ENCODE measurements around the gene CTDSP1.
A peak's percentile ranks its signal among the peaks of the same experiment; 100 is the strongest.

The CTDSP1 gene, protein sequence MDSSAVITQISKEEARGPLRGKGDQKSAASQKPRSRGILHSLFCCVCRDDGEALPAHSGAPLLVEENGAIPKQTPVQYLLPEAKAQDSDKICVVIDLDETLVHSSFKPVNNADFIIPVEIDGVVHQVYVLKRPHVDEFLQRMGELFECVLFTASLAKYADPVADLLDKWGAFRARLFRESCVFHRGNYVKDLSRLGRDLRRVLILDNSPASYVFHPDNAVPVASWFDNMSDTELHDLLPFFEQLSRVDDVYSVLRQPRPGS

GRCh38 chr2:218399391-218400166, at the start of gene CTDSP1:
CTDSP1 (plus strand) TSS chr2:218399868; CDS start chr2:218400091, 223 bp downstream.
- peak; percentile 87 for DNase-seq

DNA sequence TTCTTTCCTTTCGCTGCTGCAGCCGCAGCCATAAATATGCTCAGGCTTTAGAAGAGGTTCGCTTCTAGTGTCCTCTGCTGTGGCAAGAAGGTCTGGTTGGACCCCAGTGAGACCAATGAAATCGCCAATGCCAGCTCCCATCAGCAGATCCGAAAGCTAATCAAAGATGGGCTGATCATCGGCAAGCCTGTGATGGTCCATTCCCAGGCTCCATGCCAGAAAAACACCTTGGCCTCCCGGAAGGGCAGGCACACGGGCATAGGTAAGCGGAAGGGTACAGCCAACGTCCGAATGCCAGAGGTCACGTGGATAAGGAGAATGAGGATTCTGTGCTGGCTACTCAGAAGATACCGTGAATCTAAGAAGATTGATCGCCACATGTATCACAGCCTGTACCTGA, 45.6 kb upstream of the CTDSP1 start:
- DNase-seq: no peak

DNA sequence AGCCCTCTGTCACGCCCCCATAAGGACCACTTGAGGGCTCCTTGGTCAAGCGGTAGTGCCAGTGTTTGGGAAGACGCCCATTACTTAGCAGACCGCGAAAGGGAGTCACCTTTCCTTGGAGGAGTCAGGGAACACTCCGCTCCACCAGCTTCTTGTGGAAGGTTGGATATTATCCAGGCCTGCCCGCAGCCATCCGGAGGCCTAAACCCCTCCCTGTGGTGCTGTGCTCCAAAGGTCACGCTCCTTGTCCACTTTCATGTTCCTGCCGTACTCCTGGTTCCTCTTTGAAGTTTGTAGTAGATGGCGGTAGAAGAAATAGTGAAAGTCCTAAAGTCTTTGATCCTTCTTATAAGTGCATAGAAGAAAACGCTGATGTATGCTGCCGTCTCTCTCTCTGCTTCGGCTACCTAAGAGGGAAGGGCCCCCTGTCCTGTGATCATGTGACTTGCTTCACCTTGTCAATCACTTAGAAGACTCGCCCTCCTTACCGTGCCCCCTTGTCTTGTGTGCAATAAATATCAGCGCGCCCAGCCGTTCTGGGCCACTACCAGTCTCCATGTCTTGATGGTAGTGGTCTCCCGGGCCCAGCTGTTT, 44.7 kb upstream of the CTDSP1 start:
- no peak for DNase-seq

GRCh38 chr2:218357236-218358177, 42.2 kb upstream of the CTDSP1 start:
- DNase-seq: no peak

DNA sequence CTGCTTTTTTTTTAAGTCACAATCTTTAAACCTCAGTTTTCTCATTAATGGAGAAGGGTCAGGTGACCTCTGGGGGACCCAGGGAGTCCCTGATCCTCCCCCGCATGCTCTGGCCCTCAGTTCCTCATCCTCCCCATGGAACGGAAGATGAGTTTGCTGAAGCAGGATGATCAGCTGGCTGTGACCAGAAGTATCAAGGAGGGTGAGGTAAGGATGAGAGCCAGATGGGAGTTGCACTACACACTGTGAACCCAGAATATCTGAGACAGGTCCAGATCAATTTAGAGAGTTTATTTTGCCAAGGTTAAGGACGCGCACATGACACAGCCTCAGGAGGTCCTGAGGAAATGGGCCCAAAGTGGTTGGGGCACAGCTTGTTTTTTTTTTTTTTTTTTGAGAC, 39.2 kb upstream of the CTDSP1 start:
- no peak for DNase-seq

GRCh38 chr2:218362606-218363005, 37.1 kb upstream of the CTDSP1 start:
- DNase-seq: no peak

- DNase-seq: no peak
These were observed 35.9 kb upstream of the CTDSP1 start for GRCh38 chr2:218363736-218364135.

- no peak for DNase-seq
These were observed 35.5 kb upstream of the CTDSP1 start for GRCh38 chr2:218364196-218364595.

DNA sequence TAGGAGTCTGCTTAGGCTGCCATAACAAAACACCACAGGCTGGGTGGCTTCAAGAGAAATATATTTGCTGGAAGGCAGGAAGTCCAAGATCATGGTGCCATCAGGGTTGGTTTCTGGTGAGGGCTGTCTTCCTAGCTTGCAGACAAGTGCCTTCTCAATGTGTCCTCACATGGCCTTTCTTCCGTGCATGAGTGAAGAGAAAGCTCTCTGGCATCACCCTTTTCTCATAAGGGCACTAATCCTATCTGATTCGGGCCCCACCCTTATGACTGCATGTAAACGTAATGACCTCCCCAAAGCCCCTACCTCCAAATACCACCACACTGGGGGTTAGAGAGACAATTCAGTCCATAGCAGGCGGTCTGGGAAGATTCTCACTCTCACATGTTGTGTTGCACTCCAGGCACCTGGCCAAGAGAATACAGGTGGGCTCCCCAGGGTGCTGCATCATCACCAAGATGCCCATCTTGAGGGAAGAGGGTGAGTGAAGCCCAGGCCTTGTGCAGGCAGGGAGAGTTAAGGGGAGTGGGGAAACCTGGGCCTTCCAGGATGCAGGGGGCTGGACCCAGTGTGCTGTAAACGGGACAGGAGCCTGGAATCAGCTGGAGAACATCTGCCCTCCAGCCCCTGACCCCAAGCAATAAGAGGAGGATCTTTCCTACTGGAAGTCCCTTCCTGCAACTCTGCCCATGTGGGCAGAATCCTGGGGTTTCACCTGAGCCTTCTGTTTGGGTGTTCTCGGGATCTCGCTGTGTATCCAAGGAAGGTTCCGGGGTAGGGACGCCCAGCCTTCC, 32.9 kb upstream of the CTDSP1 start:
- DNase-seq: no peak

DNA sequence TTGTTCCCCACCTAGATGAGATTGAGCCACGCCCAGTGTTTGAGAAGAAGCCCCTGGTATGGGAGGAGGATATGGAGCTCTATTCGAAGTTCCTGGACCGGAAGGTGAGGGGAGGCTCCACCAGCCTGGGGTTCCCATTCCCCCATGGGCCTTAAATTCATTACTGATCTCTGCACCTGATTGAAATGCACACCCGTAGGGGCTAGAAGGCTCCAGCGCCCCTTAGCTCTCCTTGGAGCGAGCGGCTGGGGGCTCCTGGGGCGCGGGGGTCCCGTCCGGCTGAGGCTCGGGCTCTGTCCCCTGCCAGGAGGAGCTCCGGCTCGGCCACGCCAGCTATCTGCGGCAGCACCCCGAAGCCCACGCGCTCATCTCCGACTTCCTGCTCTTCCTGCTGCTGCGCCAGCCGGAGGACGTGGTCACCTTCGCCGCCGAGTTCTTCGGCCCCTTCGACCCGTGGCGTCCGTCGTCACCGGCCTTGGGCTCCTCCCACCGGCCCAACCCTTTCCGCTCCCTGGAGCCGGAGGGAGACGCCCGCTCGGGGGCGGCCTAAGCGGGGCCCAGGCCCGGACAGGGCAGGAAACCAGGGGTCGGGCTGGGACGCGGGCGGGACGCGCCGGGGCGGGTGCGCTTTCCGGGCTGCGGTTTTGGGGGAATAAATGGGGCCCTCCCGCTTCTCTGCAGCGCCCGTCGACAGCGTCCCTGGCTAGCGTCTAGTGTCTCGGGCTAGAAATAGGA, 32.1 kb upstream of the CTDSP1 start:
- peak; percentile 46 for DNase-seq

- DNase-seq: no peak
These were observed 31.5 kb upstream of the CTDSP1 start for GRCh38 chr2:218368150-218368528.

- no peak for DNase-seq
These were observed 31.0 kb upstream of the CTDSP1 start for GRCh38 chr2:218368621-218369153.

DNA sequence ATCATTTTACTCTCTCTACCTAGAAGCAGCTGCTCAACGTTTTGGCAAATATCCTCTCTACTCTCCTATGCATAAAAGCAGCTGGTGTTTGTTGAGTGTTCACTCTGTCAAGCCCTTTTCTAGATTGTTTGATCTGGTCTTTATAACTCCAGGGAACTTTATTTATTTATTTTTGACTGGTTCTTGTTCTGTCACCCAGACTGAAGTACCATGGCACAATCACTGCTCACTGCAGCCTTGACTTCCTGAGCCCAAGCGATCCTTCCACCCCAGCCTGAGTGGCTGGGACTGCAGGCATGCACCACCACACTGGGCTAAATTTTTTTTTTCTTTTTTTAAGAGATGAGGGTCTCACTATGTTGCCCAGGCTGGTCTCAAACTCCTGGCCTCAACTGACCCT, 30.3 kb upstream of the CTDSP1 start:
- DNase-seq: no peak

GRCh38 chr2:218370410-218371063, 29.1 kb upstream of the CTDSP1 start:
- no peak for DNase-seq

DNA sequence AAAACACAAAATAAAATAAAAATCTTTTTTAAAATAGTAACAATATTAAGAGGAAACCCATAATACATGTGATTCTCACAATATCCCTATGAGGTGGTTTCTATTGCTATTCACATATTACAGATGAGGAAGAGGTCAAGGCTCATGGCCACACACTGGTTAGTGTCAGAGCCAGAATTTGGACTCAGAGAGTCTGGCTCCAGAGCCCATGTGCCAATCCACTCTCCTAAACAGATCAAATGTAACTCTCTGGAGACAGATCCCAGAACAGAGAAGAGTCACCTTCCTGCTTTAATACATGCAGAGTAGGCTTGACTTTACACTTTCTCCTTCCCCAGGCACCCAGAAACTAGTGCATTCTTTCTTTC, 27.7 kb upstream of the CTDSP1 start:
- DNase-seq: no peak

DNA sequence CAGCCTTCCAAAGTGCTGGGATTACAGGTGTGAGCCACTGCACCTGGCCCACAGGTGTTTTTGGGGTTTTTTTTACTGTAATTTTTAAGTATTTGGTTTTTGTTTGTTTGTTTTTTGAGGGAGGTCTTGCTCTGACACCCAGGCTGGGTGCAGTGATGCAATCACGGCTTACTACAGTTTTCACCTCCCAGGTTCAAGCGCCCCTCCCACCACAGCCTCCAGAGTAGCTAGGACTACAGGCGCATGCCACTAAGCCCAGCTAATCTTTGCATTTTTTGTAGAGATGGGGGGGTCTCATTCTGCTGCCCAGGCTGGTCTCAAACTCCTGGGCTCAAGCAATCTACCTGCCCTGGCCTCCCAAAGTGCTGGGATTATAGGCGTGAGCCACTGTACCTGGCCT, 24.9 kb upstream of the CTDSP1 start:
- no peak for DNase-seq

DNA sequence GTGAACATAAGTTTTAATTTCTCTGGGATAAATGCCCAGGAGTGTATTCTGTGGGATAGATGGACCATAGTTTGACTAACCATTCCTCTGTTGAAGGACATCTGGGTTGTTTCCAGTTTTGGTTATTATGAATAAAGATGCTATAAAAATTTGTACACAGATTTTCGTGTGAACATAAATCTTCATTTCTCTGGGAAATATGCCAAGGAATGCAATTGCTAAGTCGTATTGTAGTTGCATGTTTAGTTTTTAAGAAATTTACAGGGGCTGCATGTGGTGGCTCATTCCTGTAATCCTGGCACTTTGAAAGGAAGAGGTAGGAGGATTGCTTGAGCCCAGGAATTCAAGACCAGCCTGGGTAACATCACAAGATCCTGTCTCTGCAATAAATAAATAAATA, 24.5 kb upstream of the CTDSP1 start:
- DNase-seq: no peak

DNA sequence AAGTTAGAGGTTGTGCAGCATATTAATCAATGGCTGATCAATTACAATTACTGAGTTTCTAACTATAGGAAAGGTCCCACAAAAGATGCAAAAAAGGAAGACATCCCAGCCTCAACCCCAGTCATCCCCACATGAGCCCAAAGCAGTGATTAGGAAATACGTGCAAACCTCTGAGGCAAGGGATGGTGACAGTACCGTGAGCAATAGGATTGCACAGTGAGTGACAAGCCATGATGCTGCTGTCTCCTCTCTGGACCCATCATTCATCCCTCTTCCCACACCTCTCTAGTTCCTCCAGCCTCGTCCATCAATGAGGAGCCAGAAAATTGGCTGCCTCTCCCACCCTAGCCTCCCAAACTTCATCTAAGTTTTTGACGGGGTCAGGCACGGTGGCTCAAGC, 21.6 kb upstream of the CTDSP1 start:
- no peak for DNase-seq

DNA sequence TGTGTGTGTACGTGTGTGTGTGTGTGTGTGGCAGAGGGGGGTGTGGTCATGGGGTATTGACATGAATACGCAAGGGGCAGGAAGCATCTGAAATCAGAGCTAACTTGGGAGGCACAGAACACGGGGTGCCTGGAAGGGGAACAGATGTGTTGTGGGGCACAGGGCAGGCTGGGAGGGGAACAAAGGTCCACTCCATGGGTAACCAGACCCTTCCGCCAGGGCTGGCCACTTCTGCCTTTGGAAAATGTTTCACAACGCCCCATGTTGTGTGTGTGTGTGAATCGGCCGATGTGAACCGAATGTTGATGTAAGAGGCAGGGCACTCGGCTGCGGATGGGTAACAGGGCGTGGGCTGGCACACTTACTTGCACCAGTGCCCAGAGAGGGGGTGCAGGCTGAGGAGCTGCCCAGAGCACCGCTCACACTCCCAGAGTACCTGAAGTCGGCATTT, 17.7 kb upstream of the CTDSP1 start, which contains the start of gene SLC11A1:
TSS of gene SLC11A1 (plus strand) at position 358 of the 451 bp plus-strand sequence. CDS start 96 bp downstream, outside the sequence.
- no peak for DNase-seq

GRCh38 chr2:218382785-218383184, 16.9 kb upstream of the CTDSP1 start:
- DNase-seq: no peak

All from activated CD4-positive, alpha-beta T cell treated with anti-CD3 and anti-CD28 coated beads for 1 hour (primary cell).